HepG2 (cell line): ENCODE measurements around the gene PXMP4. TPM values are rescaled to one million over a fixed set of nuclear protein-coding genes. Genes with fewer than 3 reads are reported as not detected.

Experiments
- FOSL1 ChIP-seq: sonication (generic); formaldehyde crosslinking; IDR thresholded peaks from 2 replicates; pipeline ENCODE4 v1.9.0; 2021; ENCODE audit warnings: missing genetic modification reagents, borderline replicate concordance
- HDAC2 ChIP-seq: sonication (generic); formaldehyde crosslinking; IDR thresholded peaks from 2 replicates; pipeline ENCODE4 v1.4.0; 2020; ENCODE audit warnings: missing genetic modification reagents
- JDP2 ChIP-seq: sonication (generic); formaldehyde crosslinking; IDR thresholded peaks from 2 replicates; pipeline ENCODE4 v1.8.1; 2022; ENCODE audit warnings: missing genetic modification reagents, borderline replicate concordance
- PAX8 ChIP-seq: sonication (generic); formaldehyde crosslinking; IDR thresholded peaks from 2 replicates; pipeline ENCODE4 v1.8.0; 2022; ENCODE audit warnings: mild to moderate bottlenecking, missing genetic modification reagents, borderline replicate concordance
- PRDM15 ChIP-seq: sonication (generic); formaldehyde crosslinking; IDR thresholded peaks from 2 replicates; pipeline ENCODE4 v1.4.0; 2020; ENCODE audit warnings: missing genetic modification reagents
- RAD21 ChIP-seq: fragments of 450-650 bp; formaldehyde crosslinking; IDR thresholded peaks from 2 replicates; pipeline ENCODE4 v1.5.0; 2020; ENCODE audit warnings: mild to moderate bottlenecking
- SKIL ChIP-seq: sonication (generic); formaldehyde crosslinking; IDR thresholded peaks from 2 replicates; pipeline ENCODE4 v1.8.0; 2022; ENCODE audit warnings: missing genetic modification reagents, mild to moderate bottlenecking, moderate library complexity, borderline replicate concordance
- SMARCE1 ChIP-seq: fragments of 450-650 bp; IDR thresholded peaks from 2 replicates; pipeline ENCODE4 v1.6.1; 2017; ENCODE audit warnings: borderline replicate concordance
- ZBTB42 ChIP-seq: sonication (generic); formaldehyde crosslinking; IDR thresholded peaks from 2 replicates; pipeline ENCODE4 v1.5.0; 2020; ENCODE audit warnings: mild to moderate bottlenecking, missing genetic modification reagents
- ZFYVE20 ChIP-seq: sonication (generic); formaldehyde crosslinking; IDR thresholded peaks from 2 replicates; pipeline ENCODE4 v1.8.0; 2023; ENCODE audit warnings: low read depth, mild to moderate bottlenecking, moderate library complexity, missing genetic modification reagents, borderline replicate concordance
- ZNF10 ChIP-seq: sonication (generic); formaldehyde crosslinking; IDR thresholded peaks from 2 replicates; pipeline ENCODE4 v1.4.0; 2020; ENCODE audit warnings: mild to moderate bottlenecking, low read depth, missing genetic modification reagents, borderline replicate concordance
- ZNF484 ChIP-seq: sonication (generic); formaldehyde crosslinking; IDR thresholded peaks from 2 replicates; pipeline ENCODE4 v1.5.1; 2020; ENCODE audit warnings: mild to moderate bottlenecking, low read depth, missing genetic modification reagents, borderline replicate concordance
- ZNF546 ChIP-seq: sonication (generic); formaldehyde crosslinking; conservative IDR thresholded peaks from 2 replicates; pipeline ENCODE4 v1.8.1; 2023; ENCODE audit warnings: mild to moderate bottlenecking, missing genetic modification reagents
- ZNF660 ChIP-seq: sonication (generic); formaldehyde crosslinking; IDR thresholded peaks from 2 replicates; pipeline ENCODE4 v1.5.1; 2020; ENCODE audit warnings: mild to moderate bottlenecking, low read depth, missing genetic modification reagents, borderline replicate concordance
- polyA plus RNA-seq, 8 experiments: library from polyadenylated mRNA; depleted of rRNA in 3 of 8; stranded (reverse) in 7 of 8; unstranded in 1 of 8; fragments of >200 nt; fragmentation: Illumina TruSeq in 4 of 8; extraction: Trizol in 4 of 8; gene quantifications; 2 replicates each; pipeline versions ENCODE4 v1.2.1 to v1.2.3, GENCODE V29; 2011 to 2016; ENCODE audit warnings: low read depth in 4 of 8, missing spikeins in 1 of 8, mixed read lengths in 1 of 8; ENCODE audit not compliant: insufficient read depth in 1 of 8
- total RNA-seq, 5 experiments: library from RNA; depleted of rRNA; stranded (reverse); fragments of >200 nt; fragmentation: Illumina TruSeq; extraction: Trizol; gene quantifications; 2 replicates each; pipeline ENCODE4 v1.2.3, GENCODE V29; 2016; ENCODE audit warnings: low read depth in 1 of 5
- TF ChIP-seq, protein P1 (sequence below): sonication (generic); formaldehyde crosslinking; IDR thresholded peaks from 2 replicates; pipeline ENCODE4 v1.4.0; 2020; ENCODE audit warnings: missing genetic modification reagents, borderline replicate concordance
- TF ChIP-seq, protein P2 (sequence below): IDR thresholded peaks from 2 replicates; pipeline ENCODE4 v1.6.1; 2016; ENCODE audit warnings: missing biosample characterization, missing genetic modification reagents, low read depth
- TF ChIP-seq, protein P3 (sequence below): sonication (generic); formaldehyde crosslinking; IDR thresholded peaks from 2 replicates; pipeline ENCODE4 v1.5.1; 2020; ENCODE audit warnings: missing genetic modification reagents, mild to moderate bottlenecking, borderline replicate concordance

Gene PXMP4
- total and polyA plus RNA-seq, 2 of the 13 experiments (the other 11 are each of a cell fraction or from before 2014, with no cell fraction given): not detected

GRCh38 chr20:33732166-33732970, 12.3 kb upstream of the PXMP4 start (continued):
- TF ChIP-seq, protein P1, sequence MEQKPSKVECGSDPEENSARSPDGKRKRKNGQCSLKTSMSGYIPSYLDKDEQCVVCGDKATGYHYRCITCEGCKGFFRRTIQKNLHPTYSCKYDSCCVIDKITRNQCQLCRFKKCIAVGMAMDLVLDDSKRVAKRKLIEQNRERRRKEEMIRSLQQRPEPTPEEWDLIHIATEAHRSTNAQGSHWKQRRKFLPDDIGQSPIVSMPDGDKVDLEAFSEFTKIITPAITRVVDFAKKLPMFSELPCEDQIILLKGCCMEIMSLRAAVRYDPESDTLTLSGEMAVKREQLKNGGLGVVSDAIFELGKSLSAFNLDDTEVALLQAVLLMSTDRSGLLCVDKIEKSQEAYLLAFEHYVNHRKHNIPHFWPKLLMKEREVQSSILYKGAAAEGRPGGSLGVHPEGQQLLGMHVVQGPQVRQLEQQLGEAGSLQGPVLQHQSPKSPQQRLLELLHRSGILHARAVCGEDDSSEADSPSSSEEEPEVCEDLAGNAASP (CRISPR knock-in tag): 0 out of 2 replicates have a peak, but pooled peaks have one; percentile 21
- TF ChIP-seq RAD21 (CRISPR knock-in tag) (no peak), ZBTB42 (CRISPR knock-in tag) (no peak), JDP2 (peak; percentile 21; the same call in 1 of the 2 replicates), ZNF484 (no peak), ZNF660 (CRISPR knock-in tag) (0 out of 2 replicates have a peak, but pooled peaks have one; percentile 69), ZNF10 (CRISPR knock-in tag) (no peak), PRDM15 (peak; percentile 65; the same call in 1 of the 2 replicates), ZNF546 (CRISPR knock-in tag) (peak; percentile 97), ZFYVE20 (peak; percentile 80), FOSL1 (CRISPR knock-in tag) (no peak), SKIL (CRISPR knock-in tag) (peak; percentile 49; the same call in 1 of the 2 replicates), SMARCE1 (no peak), PAX8 (CRISPR knock-in tag) (no peak), HDAC2 (0 out of 2 replicates have a peak, but pooled peaks have one; percentile 14)
- TF ChIP-seq, protein P2, sequence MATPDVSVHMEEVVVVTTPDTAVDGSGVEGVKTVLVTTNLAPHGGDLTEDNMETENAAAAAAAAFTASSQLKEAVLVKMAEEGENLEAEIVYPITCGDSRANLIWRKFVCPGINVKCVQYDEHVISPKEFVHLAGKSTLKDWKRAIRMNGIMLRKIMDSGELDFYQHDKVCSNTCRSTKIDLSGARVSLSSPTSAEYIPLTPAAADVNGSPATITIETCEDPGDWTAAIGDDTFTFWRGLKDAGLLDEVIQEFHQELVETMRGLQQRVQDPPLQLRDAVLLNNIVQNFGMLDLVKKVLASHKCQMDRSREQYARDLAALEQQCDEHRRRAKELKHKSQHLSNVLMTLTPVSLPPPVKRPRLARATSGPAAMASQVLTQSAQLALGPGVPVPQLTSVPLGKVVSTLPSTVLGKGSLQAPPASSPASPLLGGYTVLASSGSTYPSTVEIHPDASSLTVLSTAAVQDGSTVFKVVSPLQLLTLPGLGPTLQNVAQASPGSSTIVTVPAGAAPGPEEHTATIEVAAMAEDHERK: no peak
- TF ChIP-seq, protein P3, sequence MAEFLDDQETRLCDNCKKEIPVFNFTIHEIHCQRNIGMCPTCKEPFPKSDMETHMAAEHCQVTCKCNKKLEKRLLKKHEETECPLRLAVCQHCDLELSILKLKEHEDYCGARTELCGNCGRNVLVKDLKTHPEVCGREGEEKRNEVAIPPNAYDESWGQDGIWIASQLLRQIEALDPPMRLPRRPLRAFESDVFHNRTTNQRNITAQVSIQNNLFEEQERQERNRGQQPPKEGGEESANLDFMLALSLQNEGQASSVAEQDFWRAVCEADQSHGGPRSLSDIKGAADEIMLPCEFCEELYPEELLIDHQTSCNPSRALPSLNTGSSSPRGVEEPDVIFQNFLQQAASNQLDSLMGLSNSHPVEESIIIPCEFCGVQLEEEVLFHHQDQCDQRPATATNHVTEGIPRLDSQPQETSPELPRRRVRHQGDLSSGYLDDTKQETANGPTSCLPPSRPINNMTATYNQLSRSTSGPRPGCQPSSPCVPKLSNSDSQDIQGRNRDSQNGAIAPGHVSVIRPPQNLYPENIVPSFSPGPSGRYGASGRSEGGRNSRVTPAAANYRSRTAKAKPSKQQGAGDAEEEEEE (CRISPR knock-in tag): 0 out of 2 replicates have a peak, but pooled peaks have one; percentile 29
